K562 (cell line): ENCODE results near the gene MCEMP1. TPM values are rescaled to one million over a fixed set of nuclear protein-coding genes. Genes with fewer than 3 reads are reported as not detected.
A peak's percentile ranks its signal among the peaks of the same experiment; 100 is the strongest.

Experiments
- ATAC-seq: fragments of 200-7000 bp; cut with Tn5 transposase; 3 replicates; pipeline ENCODE4 v1.9.1; 2020; ENCODE audit warnings: moderate library complexity
- BruUV-seq: library from RNA; stranded (reverse); fragments of 400-500 nt; replicated peaks from 2 replicates; lab custom pipeline; 2021; lab: Mats Ljungman, UMichigan
- CTCF ChIA-PET: fragments of 300-600 bp; formaldehyde crosslinking; extraction: SDS; loops from one replicate; lab custom pipeline; 2021; ENCODE audit warnings: low intra/inter-chr PET ratio; lab: Yijun Ruan, JAX
- POLR2A ChIA-PET: fragments of 300-600, 350-650 bp; sonication (Branson Sonifier 250); formaldehyde crosslinking; extraction: SDS; loops from one replicate; lab custom pipeline; 2021; ENCODE audit warnings: antibody characterized with exemption, inconsistent platforms; lab: Yijun Ruan, JAX
- DNase-seq, 4 experiments: peaks; one replicate each; pipeline versions ENCODE4 v3.0.0 to v3.0.0-alpha.2; 2011 to 2018; ENCODE audit warnings: low spot score in 3 of 4, mixed read lengths in 3 of 4; ENCODE audit errors: extremely low read depth in 1 of 4
- FAIRE-seq: peaks from 2 replicates; lab custom pipeline; 2011; peaks lifted over from hg19 to GRCh38; lab: Jason Lieb, UNC
- H2AFZ ChIP-seq: 2 replicates; pipeline ENCODE4 v1.6.0; 2011; ENCODE audit warnings: low read depth, low read length, control low read depth, inconsistent platforms
- H3K27ac ChIP-seq: fragments of 200-600 bp; 3 replicates; pipeline ENCODE4 v1.8.0; 2011; ENCODE audit warnings: low read depth, mild to moderate bottlenecking, control low read depth, inconsistent platforms, low read length, moderate library complexity, mixed read lengths; ENCODE audit errors: extremely low read depth
- H3K27me3 ChIP-seq, 2 experiments: fragments of 300-600 bp in 1 of 2; 2 replicates in 1 of 2; 3 replicates in 1 of 2; pipeline versions ENCODE4 v1.6.0 to v1.8.0; 2011; ENCODE audit warnings: inconsistent platforms in 2 of 2, low read length in 2 of 2, mild to moderate bottlenecking in 1 of 2, mixed read lengths in 1 of 2, moderate library complexity in 1 of 2; ENCODE audit not compliant: control insufficient read depth in 2 of 2, insufficient read depth in 2 of 2
- H3K36me3 ChIP-seq: fragments of 300-600 bp; 3 replicates; pipeline ENCODE4 v1.8.0; 2011; ENCODE audit warnings: mild to moderate bottlenecking, low read length, inconsistent platforms; ENCODE audit not compliant: control insufficient read depth, insufficient read depth
- H3K4me1 ChIP-seq, 2 experiments: fragments of 200-600 bp in 1 of 2; replicated peaks in 1 of 2; 2 replicates in 1 of 2; 3 replicates in 1 of 2; pipeline versions ENCODE4 v1.5.1 to v1.8.0; 2011; ENCODE audit warnings: inconsistent platforms in 2 of 2, low read length in 2 of 2, mild to moderate bottlenecking in 1 of 2, mixed read lengths in 1 of 2, moderate library complexity in 1 of 2; ENCODE audit not compliant: control insufficient read depth in 2 of 2, insufficient read depth in 2 of 2
- H3K4me2 ChIP-seq: 2 replicates; pipeline ENCODE4 v1.6.1; 2011; ENCODE audit warnings: low read length, control low read depth, inconsistent platforms, mixed read lengths; ENCODE audit not compliant: insufficient read depth
- H3K4me3 ChIP-seq: fragments of 200-600 bp; sonication (generic), shearing (Covaris generic); 2 replicates; pipeline ENCODE4 v1.5.1; 2016; ENCODE audit warnings: control low read depth, inconsistent platforms
- H3K79me2 ChIP-seq: fragments of 200-600 bp; 3 replicates; pipeline ENCODE4 v1.8.0; 2011; ENCODE audit warnings: low read length, inconsistent platforms; ENCODE audit not compliant: control insufficient read depth, insufficient read depth
- H3K9ac ChIP-seq, 2 experiments: 2 replicates each; pipeline versions ENCODE4 v1.6.0 to v1.6.1; 2011; ENCODE audit warnings: low read depth in 2 of 2, low read length in 2 of 2, control low read depth in 1 of 2, inconsistent platforms in 1 of 2, mild to moderate bottlenecking in 1 of 2, mixed read lengths in 1 of 2; ENCODE audit not compliant: insufficient read depth in 1 of 2
- H3K9me1 ChIP-seq: one replicate; pipeline ENCODE4 v1.6.0; 2011; ENCODE audit warnings: inconsistent platforms, mild to moderate bottlenecking, low read length, moderate library complexity; ENCODE audit not compliant: control insufficient read depth, insufficient read depth
- H3K9me3 ChIP-seq: replicated peaks from 2 replicates; pipeline ENCODE4 v1.5.1; 2011; ENCODE audit warnings: low read depth, low read length, inconsistent platforms; ENCODE audit not compliant: control insufficient read depth, insufficient read depth
- H4K20me1 ChIP-seq: replicated peaks from 2 replicates; pipeline ENCODE4 v1.6.1; 2011; ENCODE audit warnings: low read length, inconsistent platforms, mixed read lengths; ENCODE audit not compliant: control insufficient read depth, insufficient read depth
- ADNP ChIP-seq: fragments of 200-800 bp; sonication (Bioruptor generic); IDR thresholded peaks from 2 replicates; pipeline ENCODE4 v1.6.1; 2016; ENCODE audit warnings: missing genetic modification characterization, missing compliant biosample characterization
- ETS2 ChIP-seq: IDR thresholded peaks from 2 replicates; pipeline ENCODE4 v1.6.1; 2016; ENCODE audit warnings: borderline replicate concordance, missing genetic modification characterization, mild to moderate bottlenecking, moderate library complexity, missing compliant biosample characterization; ENCODE audit not compliant: poor library complexity, severe bottlenecking
- KDM1A ChIP-seq, 2 experiments: fragments of 450-650 bp; IDR thresholded peaks; 2 replicates each; pipeline ENCODE4 v1.6.1; 2016; ENCODE audit warnings: mild to moderate bottlenecking in 2 of 2
- NUFIP1 ChIP-seq: fragments of 450-650 bp; IDR thresholded peaks from 2 replicates; pipeline ENCODE4 v1.6.1; 2018; ENCODE audit not compliant: partially characterized antibody
- RBM25 ChIP-seq: fragments of 200-400 bp; formaldehyde crosslinking; IDR thresholded peaks from 2 replicates; pipeline ENCODE4 v1.6.1; 2018; ENCODE audit warnings: low read length, low read depth, moderate library complexity; ENCODE audit not compliant: severe bottlenecking
- ZNF121 ChIP-seq: sonication (generic); formaldehyde crosslinking; conservative IDR thresholded peaks from 2 replicates; pipeline ENCODE4 v1.8.0; 2022; ENCODE audit warnings: missing genetic modification reagents
- WGBS: fragments of 100-300 bp; shearing (Covaris generic); methylation state at CpG from one replicate; pipeline ENCODE4 v1.1.6; 2016; ENCODE audit warnings: low coverage, mixed read lengths; ENCODE audit not compliant: insufficient coverage; ENCODE audit errors: missing lambda C conversion rate; 5-methylcytosine and 5-hydroxymethylcytosine counted together
- in situ Hi-C: fragments of 300-500 bp; cut with MboI; formaldehyde crosslinking; loops from 4 replicates; pipeline ENCODE4 v1.15.0; 2018; ENCODE audit warnings: inconsistent platforms, mixed read lengths
- intact Hi-C: fragments of 100-400 bp; cut with micrococcal nuclease; formaldehyde crosslinking; loops from 2 replicates; pipeline ENCODE4 v1.14.2; 2022
- polyA plus RNA-seq, 8 experiments: library from polyadenylated mRNA; depleted of rRNA in 4 of 8; stranded (reverse) in 5 of 8; unstranded in 3 of 8; fragments of >200 nt; fragmentation: Nextera tagmentation in 2 of 8; fragmentation: Illumina TruSeq in 1 of 8; extraction: Ambion mirVana in 2 of 8; extraction: Trizol in 1 of 8; gene quantifications; 2 replicates each; pipeline versions ENCODE4 v1.2.1 to v1.2.3, GENCODE V29; 2011 to 2014; ENCODE audit warnings: inconsistent platforms in 1 of 8, missing spikeins in 1 of 8
- total RNA-seq, 7 experiments: library from RNA; depleted of rRNA in 6 of 7; stranded (reverse); fragments of >200 nt in 6 of 7; fragmentation: Illumina TruSeq in 2 of 7; extraction: Trizol in 2 of 7; gene quantifications; 2 replicates each; pipeline versions ENCODE4 v1.2.1 to v1.2.3, GENCODE V29; 2011 to 2021; ENCODE audit warnings: low replicate concordance in 1 of 7

MCEMP1 gene
- total and polyA plus RNA-seq, 9 of the 15 experiments (the other 6 are each of a cell fraction or from before 2014, with no cell fraction given) = 0.11 to 1.8 (median 0.51) TPM

GRCh38 chr19:7704280-7705060, 27.6 kb downstream of the MCEMP1 start (continued):
- TF ChIP-seq KDM1A (IDR thresholded peaks at IDR 0.05) (peak; percentile 78 to 79), NUFIP1 (no peak), ADNP (tag) (0 out of 2 replicates have a peak, but pooled peaks have one; percentile 28), RBM25 (peak; percentile 99)

- TF ChIP-seq ETS2 (tag) (no peak), ZNF121 (CRISPR knock-in tag) (peak; percentile 23; the same call in 1 of the 2 replicates)
- TF ChIP-seq, all 486 proteins: peak for 1
- Histone ChIP-seq H3K36me3 (no peaks in the 10 kb centered on the region), H3K27ac (no peak overlapping the region), H3K4me2 (no peak overlapping the region), H3K4me1 (no peaks in the 10 kb centered on the region; a peak in 1 of 5 replicates), H4K20me1 (0 out of 2 replicates have a peak, but pooled peaks cover 4% of the 10 kb centered on the region), H3K27me3 (peaks cover 0 to 38% of the 10 kb centered on the region in 2 experiments; a peak in 3 of 5 replicates), H2AFZ (no peak overlapping the region), H3K4me3 (no peak overlapping the region), H3K79me2 (no peaks in the 10 kb centered on the region), H3K9me1 (no peaks in the 10 kb centered on the region), H3K9me3 (no peaks in the 10 kb centered on the region), H3K9ac (no peak overlapping the region)
- ATAC-seq (no peak), DNase-seq (no peak), FAIRE-seq (no peak)
- no TSS peak for BruUV-seq
- POLR2A ChIA-PET = no interaction called here
- in situ Hi-C loops (no loop called here), intact Hi-C loops (no loop called here)
- 5% methylated on average over 23 of the region's 24 CpGs for WGBS
- CTCF ChIA-PET = no interaction called here
Observed at GRCh38 chr19:7705387-7706187, 28.7 kb downstream of the MCEMP1 start.
